ENCODE measurements around the gene SP5.
"Not testable (repeated sequence)": the region's sequence is repeated elsewhere in the genome, so short reads cannot be mapped to it uniquely, and the experiment has no call there.

SP5 gene

DNA sequence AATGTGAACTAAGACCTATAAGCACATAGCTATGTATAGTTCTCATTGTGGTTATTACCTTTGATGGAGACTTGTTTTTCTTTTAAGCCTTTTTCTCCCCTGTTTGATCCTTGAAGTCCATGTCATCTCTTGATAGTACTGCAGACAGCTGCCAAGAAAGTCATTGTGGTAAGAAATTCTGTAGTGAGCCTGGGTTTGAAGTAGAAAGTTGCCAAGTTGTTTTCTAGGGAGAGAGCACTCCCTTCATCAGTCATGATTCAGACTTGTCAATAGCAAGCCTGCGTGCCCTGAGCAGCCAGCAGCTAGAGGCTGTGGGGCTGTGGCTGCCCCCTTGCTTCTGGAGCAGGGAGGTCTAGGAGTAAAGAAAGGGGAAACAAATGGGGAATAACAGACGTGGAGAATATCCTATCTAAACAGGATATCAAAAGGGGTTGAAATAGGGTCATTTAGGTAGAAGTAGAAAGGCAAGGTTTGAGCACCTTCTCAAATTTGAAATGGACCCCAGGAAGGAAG, 8.4 kb downstream of the SP5 start:
- Histone ChIP-seq H4K20me1 (ENCODE audit: control insufficient read depth, insufficient read depth, low read depth, low read length) (no peaks in the 10 kb centered on the region), H3K36me3 (ENCODE audit: control insufficient read depth, low read length) (no peaks in the 10 kb centered on the region), H3K4me3 (ENCODE audit: low read length) (no peak overlapping the region), H3K27ac (ENCODE audit: low read depth, low read length) (no peak overlapping the region), H3K4me2 (ENCODE audit: low read length) (no peak overlapping the region), H3K9me2 (replicated peaks; ENCODE audit: control insufficient read depth, low read length) (no peaks in the 10 kb centered on the region), H3K27me3 (ENCODE audit: control insufficient read depth, low read length) (peaks cover 3% of the 10 kb centered on the region; the same call in 1 of the 2 replicates), H3K4me1 (ENCODE audit: control insufficient read depth, low read length) (no peaks in the 10 kb centered on the region), H3K79me2 (ENCODE audit: control insufficient read depth, low read length) (no peaks in the 10 kb centered on the region), H3F3A (ENCODE audit: control insufficient read depth, insufficient read depth) (no peaks in the 10 kb centered on the region), H3K9me3 (ENCODE audit: control insufficient read depth, insufficient read depth, low read length) (no peaks in the 10 kb centered on the region)
- TF ChIP-seq EZH2phosphoT487 (IDR thresholded peaks at IDR 0.05; ENCODE audit: borderline replicate concordance, low read length) = no peak

- Histone ChIP-seq H3K27ac (ENCODE audit: low read depth, low read length) (no peak overlapping the region), H3K4me2 (ENCODE audit: low read length) (no peak overlapping the region), H3K9me3 (ENCODE audit: control insufficient read depth, insufficient read depth, low read length) (no peaks in the 10 kb centered on the region), H3K79me2 (ENCODE audit: control insufficient read depth, low read length) (no peaks in the 10 kb centered on the region), H3K36me3 (ENCODE audit: control insufficient read depth, low read length) (no peaks in the 10 kb centered on the region), H3K4me3 (ENCODE audit: low read length) (no peak overlapping the region), H3K4me1 (ENCODE audit: control insufficient read depth, low read length) (no peaks in the 10 kb centered on the region), H3K27me3 (ENCODE audit: control insufficient read depth, low read length) (peaks cover 2% of the 10 kb centered on the region; the same call in 1 of the 2 replicates), H3K9me2 (replicated peaks; ENCODE audit: control insufficient read depth, low read length) (no peaks in the 10 kb centered on the region), H4K20me1 (ENCODE audit: control insufficient read depth, insufficient read depth, low read depth, low read length) (no peaks in the 10 kb centered on the region), H3F3A (ENCODE audit: control insufficient read depth, insufficient read depth) (no peaks in the 10 kb centered on the region)
- TF ChIP-seq EZH2phosphoT487 (IDR thresholded peaks at IDR 0.05; ENCODE audit: borderline replicate concordance, low read length) = no peak
- TF ChIP-seq, protein P1, sequence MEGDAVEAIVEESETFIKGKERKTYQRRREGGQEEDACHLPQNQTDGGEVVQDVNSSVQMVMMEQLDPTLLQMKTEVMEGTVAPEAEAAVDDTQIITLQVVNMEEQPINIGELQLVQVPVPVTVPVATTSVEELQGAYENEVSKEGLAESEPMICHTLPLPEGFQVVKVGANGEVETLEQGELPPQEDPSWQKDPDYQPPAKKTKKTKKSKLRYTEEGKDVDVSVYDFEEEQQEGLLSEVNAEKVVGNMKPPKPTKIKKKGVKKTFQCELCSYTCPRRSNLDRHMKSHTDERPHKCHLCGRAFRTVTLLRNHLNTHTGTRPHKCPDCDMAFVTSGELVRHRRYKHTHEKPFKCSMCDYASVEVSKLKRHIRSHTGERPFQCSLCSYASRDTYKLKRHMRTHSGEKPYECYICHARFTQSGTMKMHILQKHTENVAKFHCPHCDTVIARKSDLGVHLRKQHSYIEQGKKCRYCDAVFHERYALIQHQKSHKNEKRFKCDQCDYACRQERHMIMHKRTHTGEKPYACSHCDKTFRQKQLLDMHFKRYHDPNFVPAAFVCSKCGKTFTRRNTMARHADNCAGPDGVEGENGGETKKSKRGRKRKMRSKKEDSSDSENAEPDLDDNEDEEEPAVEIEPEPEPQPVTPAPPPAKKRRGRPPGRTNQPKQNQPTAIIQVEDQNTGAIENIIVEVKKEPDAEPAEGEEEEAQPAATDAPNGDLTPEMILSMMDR (IDR thresholded peaks at IDR 0.05; ENCODE audit: low read depth, low read length, poor library complexity, severe bottlenecking) = no peak
Measured at GRCh38 chr2:170733798-170734600, 18.9 kb downstream of the SP5 start.

GRCh38 chr2:170734601-170735000, 19.5 kb downstream of the SP5 start:
- H3K36me3 ChIP-seq (ENCODE audit: control insufficient read depth, low read length); H3K4me1 ChIP-seq (ENCODE audit: control insufficient read depth, low read length); H3K9me2 ChIP-seq (replicated peaks; ENCODE audit: control insufficient read depth, low read length); H3K79me2 ChIP-seq (ENCODE audit: control insufficient read depth, low read length); H4K20me1 ChIP-seq (ENCODE audit: control insufficient read depth, insufficient read depth, low read depth, low read length); H3K4me2 ChIP-seq (ENCODE audit: low read length); H3K4me3 ChIP-seq (ENCODE audit: low read length); H3K9me3 ChIP-seq (ENCODE audit: control insufficient read depth, insufficient read depth, low read length); H3F3A ChIP-seq (ENCODE audit: control insufficient read depth, insufficient read depth); H3K27me3 ChIP-seq (ENCODE audit: control insufficient read depth, low read length); H3K27ac ChIP-seq (ENCODE audit: low read depth, low read length): not testable (repeated sequence)

- no peaks in the 10 kb centered on the region for H3K79me2 ChIP-seq (ENCODE audit: control insufficient read depth, low read length)
- no peaks in the 10 kb centered on the region for H3K9me2 ChIP-seq (replicated peaks; ENCODE audit: control insufficient read depth, low read length)
- H3K4me2 ChIP-seq (ENCODE audit: low read length) = no peak overlapping the region
- H4K20me1 ChIP-seq (ENCODE audit: control insufficient read depth, insufficient read depth, low read depth, low read length) = no peaks in the 10 kb centered on the region
- H3K9me3 ChIP-seq (ENCODE audit: control insufficient read depth, insufficient read depth, low read length) = no peaks in the 10 kb centered on the region
- no peaks in the 10 kb centered on the region for H3K4me1 ChIP-seq (ENCODE audit: control insufficient read depth, low read length)
- no peaks in the 10 kb centered on the region for H3F3A ChIP-seq (ENCODE audit: control insufficient read depth, insufficient read depth)
- TF ChIP-seq, protein P1 (IDR thresholded peaks at IDR 0.05; ENCODE audit: low read depth, low read length, poor library complexity, severe bottlenecking) = no peak
- no peak for TF ChIP-seq EZH2phosphoT487 (IDR thresholded peaks at IDR 0.05; ENCODE audit: borderline replicate concordance, low read length)
- H3K27ac ChIP-seq (ENCODE audit: low read depth, low read length) = no peak overlapping the region
- peaks cover 2% of the 10 kb centered on the region; the same call in 1 of the 2 replicates for H3K27me3 ChIP-seq (ENCODE audit: control insufficient read depth, low read length)
- no peaks in the 10 kb centered on the region for H3K36me3 ChIP-seq (ENCODE audit: control insufficient read depth, low read length)
- no peak overlapping the region for H3K4me3 ChIP-seq (ENCODE audit: low read length)
Measured at GRCh38 chr2:170736628-170737027, 21.5 kb downstream of the SP5 start.

All from DOHH2 (cell line).